Measurements from ENCODE around the gene SLC29A4. TPM values are rescaled to one million over a fixed set of nuclear protein-coding genes. Genes with fewer than 3 reads are reported as not detected.
A peak's percentile ranks its signal among the peaks of the same experiment; 100 is the strongest.
"Not testable (repeated sequence)": the region's sequence is repeated elsewhere in the genome, so short reads cannot be mapped to it uniquely, and the experiment has no call there.

Gene SLC29A4, protein sequence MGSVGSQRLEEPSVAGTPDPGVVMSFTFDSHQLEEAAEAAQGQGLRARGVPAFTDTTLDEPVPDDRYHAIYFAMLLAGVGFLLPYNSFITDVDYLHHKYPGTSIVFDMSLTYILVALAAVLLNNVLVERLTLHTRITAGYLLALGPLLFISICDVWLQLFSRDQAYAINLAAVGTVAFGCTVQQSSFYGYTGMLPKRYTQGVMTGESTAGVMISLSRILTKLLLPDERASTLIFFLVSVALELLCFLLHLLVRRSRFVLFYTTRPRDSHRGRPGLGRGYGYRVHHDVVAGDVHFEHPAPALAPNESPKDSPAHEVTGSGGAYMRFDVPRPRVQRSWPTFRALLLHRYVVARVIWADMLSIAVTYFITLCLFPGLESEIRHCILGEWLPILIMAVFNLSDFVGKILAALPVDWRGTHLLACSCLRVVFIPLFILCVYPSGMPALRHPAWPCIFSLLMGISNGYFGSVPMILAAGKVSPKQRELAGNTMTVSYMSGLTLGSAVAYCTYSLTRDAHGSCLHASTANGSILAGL
- total RNA-seq (2014; rRNA removed; shearing (Covaris generic)) = 0.78 and 1.4 TPM in 2 replicates

DNA sequence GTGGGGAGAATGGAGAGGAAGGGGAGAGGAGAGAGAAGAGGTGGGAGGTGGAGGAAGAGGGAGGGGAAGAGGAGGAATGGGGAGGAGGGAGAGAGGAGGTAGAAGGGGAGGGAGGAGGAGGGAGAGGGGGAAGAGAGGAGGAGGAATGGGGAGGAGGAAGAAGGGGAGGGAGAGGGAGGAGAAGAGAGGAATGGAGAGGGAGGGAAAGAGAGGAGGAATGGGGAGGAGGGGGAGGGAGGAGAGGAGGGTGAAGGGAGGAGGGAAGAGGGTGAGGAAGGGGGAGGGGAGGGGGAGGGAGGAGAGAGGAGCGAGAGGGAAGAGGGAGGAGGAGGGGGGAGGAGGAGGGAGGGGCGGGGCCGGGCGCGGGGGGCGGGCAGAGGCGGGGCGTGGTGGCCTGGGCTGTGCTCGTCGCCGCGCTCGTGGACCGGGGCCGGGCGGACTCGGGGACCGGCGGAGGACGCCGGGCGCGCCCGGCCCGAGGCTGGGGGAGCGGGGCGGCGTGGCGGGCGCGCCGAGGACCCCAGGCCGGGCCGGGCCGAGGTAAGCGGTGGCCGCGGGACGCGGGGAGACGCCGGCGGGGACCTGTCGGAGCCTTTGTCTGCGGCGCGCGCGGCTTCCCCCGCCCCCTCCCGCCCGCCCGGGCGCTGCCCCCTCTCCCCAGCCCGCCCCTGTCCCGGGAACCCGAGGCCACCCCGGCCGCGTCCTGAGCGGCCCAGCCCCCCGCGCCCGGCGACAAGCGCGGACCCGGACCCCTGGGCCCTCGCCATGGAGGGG lies at the start of gene SLC29A4:
TSS of gene SLC29A4 (plus strand) at position 401 of the 774 bp plus-strand sequence. CDS start 4,874 bp downstream, outside the sequence.
- peak; percentile 39 for DNase-seq (ENCODE audit: low read depth)

DNA sequence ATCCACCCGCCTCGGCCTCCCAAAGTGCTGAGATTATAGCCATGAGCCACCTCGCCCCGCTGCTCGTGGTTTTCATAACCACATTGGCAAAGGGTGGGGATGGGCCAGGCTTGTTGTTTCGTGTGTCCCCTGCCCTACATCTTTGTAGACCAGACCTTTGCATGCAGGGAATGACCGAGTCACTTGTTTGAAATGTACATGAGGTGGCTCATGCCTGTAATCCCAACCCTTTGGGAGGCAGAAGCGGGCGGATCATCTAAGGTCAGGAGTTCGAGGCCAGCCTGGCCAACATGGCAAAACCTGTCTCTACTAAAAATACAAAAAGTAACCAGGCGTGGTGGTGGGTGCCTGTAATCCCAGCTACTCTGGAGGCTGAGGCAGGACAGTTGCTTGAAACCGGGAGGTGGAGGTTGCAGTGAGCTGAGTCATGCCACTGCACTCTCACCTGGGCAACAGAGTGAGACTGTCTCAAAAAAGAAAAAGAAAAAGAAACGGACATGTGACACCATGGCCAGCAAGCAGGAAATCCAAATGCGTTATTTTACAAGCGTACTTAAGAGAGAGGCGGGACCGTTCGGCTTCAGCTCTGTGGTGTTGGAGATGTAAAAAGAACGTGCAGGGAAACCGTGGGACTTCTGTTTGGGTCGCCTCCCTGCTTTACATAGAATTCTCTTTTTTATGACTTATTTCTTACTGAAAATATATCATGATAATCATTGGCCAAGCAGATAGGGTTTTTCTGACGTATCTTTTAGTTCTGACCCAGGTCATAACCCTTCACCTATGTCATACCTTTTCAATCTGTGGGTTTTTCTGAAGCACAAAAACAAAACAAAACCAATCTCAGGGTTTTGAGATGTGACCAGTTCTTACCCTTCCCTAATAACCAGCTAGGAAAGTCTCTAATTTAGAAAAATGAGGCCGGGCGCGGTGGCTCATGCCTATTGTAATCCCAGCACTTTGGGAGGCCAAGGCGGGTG lies 47.6 kb upstream of the SLC29A4 start:
- DNase-seq (ENCODE audit: low read depth) = peak; percentile 19

DNA sequence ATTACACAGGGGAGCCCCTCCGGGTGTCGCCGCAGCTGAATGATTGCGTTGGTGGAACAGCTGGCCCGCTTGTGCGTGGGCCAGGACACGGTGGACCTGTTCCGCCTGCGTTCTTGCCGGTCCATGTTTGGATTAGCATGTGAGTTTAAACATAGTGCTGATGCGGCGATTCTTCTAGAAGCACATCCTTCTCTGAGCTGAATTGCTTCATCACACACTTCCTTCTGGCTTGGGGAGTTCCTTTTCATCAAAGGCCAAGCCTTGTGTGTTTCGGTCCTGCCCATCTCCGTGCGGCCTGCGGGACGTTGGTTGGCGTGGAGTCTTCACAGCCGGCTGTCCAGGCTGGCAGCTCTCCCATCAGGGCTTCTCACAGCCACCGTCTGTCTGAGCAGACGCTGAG lies 45.5 kb upstream of the SLC29A4 start:
- peak; percentile 44 for DNase-seq (ENCODE audit: low read depth)

DNA sequence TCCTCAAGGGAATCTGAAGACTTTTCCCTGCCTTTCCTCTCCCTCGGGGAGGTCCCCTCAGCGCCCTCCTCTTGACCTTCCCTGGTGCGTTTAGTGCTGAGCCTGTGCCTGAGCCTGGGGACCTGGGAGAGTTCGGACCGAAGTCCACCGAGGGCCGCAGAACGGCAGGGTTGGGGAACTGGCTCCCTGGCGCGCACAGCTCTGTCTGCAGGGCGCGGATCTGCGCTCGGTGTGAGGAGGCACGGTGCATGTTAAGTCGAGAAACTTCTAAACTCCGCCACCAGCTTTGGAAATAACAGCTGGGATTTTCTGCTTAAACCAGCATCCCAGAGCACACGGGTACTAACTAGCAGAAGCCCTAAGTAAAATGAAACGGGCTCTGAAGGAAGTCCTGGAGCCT lies 44.2 kb upstream of the SLC29A4 start:
- no peak for DNase-seq (ENCODE audit: low read depth)

DNA sequence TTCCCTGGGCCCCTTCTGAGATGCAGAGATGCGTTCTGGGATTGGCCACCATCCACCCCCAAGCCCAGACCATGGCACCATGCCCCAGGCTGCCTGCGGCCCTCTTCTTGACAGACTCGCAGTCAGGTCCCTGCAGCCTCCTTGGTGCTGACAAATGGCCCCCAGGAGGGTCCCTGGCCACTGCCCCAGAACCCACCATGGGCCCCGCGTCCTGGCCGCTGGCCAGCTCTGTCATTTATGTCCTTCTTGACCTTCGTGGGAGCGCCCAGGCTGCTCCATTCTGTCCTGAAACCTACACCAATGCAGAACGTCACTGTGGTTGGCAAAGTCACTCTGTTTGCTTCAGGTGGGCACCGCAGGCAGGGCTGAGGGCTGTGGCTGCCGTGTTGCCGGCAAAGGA lies 39.5 kb upstream of the SLC29A4 start:
- no peak for DNase-seq (ENCODE audit: low read depth)

DNA sequence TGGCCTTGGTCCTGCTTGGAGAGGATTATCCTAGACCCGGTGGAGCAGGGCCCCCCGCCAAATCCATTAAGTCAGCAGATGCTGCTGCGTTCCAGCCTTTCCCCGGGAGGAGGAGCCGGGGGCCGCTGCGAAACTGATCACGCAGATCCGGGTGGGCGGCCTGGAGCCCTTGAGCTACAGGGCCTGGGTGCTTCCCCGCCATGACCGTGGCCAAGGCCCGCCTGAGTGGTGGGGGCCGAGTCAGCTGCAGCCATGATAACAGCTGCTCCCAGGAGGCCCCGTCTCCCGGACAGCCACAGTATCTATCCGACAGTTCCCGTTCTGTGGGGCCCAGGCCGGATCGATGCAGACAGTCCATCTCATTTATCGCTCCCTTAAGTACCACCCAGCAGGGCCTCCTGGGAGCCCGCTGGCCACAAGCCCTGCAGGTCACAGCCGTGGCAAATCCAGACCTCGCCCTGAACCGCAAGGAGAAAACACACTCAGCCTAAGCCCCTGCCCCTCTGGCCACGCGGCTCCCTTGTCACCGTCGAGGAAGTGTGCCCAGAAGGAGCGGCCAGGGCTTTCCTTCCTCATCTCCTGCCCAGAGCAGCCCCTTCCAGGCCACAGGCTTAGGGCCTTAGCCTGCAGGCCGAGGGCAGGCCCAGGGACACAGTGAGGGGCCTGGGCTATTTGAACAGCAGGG lies 34.4 kb upstream of the SLC29A4 start:
- DNase-seq (ENCODE audit: low read depth) = no peak

DNA sequence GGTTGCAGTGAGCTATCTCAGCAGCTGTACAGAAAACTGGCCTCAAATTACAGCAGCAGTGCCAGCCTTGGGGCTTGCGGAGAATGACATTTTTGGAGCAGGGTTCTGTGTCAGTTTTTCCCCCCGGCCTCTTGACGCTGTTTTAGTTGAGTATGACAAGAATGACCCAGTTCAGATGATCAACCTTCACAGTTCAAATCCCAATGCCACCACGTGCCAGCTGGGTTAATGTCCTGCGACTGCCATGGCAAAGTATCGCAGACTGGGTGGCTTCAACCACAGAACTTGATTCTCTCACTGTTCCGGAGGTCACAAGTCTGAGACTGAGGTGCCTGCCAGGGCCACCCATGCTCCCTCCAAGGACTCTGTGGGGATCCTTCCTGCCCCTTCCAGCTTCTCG lies 32.0 kb upstream of the SLC29A4 start:
- DNase-seq (ENCODE audit: low read depth) = not testable (repeated sequence)

DNA sequence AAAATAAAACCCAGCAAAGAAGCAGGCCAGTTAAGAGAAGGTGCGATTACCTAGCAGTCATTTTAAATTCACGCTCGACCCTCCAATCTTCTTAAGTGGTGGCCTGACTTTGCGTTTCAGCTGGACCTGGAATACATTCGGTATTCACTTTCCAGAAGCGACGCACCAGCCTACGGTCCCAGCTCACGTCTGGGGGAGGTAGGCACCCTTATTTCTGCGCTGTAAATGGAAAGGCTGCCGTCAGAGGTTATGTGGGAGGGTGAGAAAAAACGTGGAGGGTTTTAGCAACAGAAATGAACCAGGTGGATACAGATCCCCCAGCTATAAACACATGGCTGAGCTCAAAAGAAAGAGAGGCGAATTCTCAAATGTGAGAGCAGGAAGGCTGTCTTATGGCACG lies 29.2 kb upstream of the SLC29A4 start:
- not testable (repeated sequence) for DNase-seq (ENCODE audit: low read depth)

DNA sequence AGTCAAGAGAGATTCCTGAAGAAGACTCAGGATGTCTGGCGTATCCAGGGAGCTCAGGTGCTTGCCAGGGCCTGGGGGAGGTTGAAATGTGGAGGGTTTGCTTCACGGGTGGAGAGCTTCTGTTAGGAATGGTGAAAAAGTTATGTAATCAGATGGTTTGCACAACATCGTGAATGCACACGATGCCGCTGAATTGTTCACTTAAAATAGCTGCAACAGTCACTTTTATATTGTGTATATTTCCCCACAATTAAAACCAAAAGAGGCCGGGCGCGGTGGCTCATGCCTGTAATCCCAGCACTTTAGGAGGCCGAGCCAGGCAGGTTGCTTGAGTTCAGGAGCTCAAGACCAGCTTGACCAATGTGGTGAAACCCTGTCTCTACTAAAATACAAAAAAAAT lies 28.4 kb upstream of the SLC29A4 start:
- not testable (repeated sequence) for DNase-seq (ENCODE audit: low read depth)

DNA sequence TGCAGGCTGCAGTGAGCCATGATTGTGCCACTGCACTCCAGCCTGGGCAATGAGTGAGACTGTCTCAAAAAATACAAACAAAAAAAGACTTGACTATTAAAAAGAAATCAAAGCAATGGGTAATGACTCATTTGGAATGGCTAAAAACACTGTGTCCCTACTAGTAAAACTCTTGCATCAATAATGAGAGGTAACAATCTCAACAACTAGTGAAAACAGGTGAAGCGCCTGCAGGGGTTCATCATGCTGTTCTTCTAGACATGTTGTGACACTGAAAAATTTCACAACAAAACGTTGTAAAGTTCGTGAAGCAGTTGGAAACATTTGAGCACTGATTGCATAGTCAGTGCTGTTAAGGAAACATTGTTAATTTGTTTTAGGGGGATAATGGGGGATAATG lies 26.9 kb upstream of the SLC29A4 start:
- no peak for DNase-seq (ENCODE audit: low read depth)

DNA sequence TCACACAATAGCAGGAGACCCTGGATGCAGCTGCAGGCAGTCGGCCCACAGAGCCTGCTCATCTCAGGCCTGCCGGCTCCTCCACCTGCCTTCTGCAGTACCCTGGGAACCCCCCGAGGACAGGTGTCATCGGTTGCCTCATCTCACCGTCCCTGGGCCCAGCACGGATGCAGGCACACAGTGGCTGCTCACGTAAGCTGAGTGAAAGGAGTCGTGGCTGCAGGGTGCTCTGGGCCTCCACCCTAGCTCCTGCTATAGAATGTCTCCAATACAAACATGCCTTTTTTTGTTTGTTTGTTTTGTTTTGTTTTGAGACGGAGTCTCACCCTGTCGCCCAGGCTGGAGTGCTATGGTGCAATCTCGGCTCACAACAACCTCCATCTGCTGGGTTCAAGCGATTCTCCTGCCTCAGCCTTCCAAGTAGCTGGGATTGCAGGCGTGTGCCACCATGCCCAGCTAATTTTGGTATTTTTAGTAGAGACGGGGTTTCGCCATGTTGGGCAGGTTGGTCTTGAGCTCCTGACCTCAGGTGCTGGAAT lies 22.1 kb upstream of the SLC29A4 start:
- DNase-seq (ENCODE audit: low read depth) = not testable (repeated sequence)

DNA sequence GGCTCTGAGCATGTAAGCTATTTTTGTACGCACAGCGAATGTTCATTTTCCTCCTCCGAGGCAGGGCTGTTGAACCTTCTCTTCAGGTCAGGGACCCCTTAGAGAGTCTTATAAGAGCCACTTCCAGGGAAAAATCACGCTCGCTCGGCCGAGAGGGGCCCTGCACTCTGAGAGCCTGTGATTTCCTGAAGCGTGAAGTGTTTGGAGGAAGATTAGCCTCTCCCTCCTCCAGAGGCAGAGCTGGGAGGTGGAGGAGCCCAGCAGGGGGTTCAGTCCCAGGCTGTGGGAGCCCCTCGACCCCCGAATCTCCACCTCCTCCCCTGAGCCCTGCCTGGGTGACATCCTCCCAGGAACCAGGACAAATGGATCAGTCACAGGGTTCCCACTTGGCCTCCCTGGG lies 19.7 kb upstream of the SLC29A4 start:
- DNase-seq (ENCODE audit: low read depth) = not testable (repeated sequence)

DNA sequence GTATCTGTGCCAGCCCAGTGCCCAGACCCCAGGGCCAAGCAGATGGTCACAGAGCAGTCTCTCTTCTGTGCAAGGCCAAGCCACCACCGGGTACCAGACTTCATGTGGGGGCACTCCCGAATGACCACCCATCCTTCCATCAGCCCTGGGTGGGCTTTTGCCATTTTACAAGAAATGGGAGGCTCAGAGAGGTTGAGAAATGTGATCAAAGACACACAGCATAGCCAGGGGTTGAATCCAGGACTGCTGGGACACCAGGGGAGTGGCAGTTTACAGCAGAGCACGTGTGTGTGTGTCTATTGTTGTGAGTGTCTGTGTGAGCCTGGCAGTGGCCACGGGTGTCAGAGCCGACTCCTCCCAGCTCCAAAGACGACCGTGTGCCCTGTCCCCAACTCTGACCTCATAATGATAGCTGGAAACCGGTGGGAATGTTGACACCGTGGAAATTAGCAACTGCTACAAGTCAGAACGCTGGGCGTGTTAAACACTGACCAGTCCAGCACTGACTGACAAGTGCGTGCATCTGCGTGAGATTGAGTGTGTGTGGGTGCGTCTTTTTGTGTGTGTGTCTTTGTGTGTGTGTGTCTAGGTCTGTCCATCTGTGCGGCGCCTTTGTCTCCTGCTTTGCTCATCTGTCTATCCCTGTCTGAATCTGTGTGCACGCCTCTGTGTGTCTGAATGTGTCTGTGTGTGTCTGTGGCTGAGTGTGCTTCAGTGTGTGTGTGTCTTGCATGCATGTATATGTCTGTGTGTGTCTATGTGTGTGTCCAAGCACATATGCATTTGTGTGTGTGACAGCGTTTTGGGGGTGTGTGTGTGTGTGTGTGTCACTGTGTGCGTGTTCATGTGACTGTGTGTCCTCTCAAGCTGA lies 17.2 kb upstream of the SLC29A4 start:
- DNase-seq (ENCODE audit: low read depth) = no peak

DNA sequence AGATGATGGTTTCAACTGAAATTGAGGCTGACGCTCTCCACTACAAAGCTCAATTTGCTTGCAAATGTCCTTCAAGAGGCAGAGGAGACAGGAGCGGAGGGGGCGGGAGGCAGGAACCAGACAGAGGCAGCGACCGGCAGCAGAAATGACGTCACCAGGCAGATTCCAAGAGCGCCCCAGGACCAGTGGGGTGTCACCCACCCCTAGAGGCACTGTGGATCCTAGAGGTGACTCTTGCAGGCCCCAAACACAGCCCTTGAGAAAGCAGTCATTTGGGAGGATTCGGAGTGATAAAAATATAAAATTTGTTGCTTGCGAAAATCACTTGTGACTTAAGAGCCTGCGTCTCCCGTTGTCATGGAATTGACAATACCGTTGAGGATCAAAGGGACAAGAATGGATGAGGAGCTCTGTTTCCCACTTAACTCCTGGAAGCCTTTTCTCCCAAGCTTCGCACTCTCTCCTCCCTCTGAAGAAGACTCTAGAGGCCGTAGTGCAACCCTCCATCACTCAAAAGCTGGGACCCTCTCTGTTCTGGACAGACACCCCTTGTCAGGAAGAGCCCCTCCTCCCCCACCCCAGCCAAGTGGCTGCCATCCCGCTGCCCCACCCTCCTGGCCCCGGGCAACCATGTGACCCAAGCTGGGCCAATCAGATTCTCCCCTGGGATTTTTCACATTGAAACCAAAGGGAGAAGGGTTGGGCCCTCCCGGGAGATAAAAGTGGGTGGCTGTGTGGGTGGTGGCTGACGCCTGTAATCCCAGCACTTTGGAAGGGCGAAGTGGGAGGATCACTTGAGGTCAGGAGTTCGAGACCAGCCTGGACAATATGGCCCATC lies 16.3 kb upstream of the SLC29A4 start:
- DNase-seq (ENCODE audit: low read depth) = peak; percentile 25

DNA sequence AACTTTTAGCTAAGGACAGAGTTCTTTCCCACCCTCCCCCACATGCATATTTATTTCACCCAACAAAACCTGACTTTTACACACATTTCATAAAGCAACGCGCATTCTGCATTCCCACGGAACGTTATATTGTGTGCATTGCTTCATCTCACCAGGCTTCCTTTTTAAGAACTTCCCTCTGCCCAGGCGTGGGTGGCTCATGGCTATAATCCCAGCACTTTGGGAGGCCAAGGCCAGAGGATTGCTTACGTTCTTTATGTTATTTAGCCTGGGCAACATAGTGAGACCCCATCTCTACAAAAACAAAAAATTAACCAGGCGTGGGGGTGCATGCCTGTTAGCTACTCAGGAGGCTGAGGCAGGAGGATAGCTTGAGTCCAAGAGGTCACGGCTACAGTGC lies 14.9 kb upstream of the SLC29A4 start:
- DNase-seq (ENCODE audit: low read depth) = not testable (repeated sequence)

DNA sequence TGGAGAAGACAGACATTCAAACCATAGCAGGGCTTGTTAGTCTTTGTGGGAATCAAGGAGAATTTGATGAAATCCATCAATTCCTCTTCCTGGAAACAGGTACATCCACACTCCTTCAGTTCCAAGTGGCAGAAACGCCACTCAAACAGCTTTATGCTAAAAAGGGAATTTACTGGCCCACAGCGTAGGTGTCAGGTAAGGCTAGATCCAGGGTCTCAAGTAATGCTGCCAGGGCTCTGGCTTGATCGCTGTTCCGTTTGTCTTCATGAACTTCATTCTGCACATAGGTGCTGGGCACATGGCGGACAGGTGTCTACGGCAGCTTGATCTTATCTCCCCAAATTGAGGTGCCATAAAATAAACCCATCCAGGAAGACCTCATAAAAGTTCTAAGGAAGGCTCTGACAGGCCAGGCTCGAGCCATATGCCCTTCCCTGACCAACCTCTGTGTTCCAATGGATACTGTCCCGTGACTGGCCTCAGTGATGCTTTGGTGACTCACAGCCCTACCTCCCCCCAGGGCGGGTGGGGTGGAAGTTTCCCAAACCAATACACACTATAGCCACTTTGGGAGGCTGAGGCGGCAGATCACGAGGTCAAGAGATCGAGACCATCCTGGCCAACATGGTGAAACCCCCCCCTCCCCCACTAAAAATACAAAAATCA lies 12.6 kb upstream of the SLC29A4 start:
- DNase-seq (ENCODE audit: low read depth) = peak; percentile 67

DNA sequence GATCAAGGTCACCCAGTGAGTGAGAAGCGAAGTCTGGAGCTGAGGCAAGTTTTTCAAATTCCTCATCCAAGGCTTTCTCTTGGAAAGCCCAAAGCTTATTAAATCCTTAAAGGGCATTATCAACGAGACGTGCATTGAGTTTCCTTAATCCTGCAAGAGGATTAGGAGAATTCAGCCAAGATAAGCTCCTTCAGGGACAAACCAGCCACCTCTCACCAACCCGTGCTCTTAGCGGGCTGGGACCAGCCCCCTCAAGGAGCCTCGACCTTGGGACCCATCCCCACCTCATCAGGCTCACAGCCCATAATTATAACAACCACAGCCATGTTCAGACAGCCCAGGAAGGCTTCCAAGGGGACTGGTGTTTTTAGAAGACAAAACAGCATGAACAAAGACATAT lies 12.0 kb upstream of the SLC29A4 start:
- DNase-seq (ENCODE audit: low read depth) = no peak

DNA sequence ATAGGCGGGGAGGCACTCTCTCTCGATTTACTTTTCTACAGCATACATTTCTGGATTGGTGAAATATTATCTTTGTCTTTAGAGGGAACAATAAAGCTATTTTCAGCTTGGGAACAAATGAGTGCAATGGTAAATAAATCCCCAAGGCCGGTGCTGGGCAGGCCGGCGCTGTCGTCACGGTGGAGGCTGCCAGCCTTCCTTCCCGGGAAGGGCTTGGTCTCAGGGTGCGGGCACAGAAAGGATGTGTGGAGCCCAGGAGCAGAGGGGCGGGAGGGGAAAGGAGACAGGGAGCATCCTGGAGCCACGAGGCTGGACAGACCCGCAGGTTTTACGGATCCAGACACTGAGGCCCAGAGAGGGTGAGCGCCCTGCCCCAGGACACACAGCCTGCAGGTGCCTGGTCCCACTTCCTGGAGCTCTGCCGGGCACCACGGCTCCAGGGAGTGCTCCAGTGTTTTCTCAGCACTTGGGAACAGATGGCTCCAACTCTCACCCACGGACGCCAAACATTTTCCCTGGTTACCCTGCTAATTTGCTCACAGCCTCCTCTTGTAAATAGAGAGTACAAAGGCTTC lies 8.8 kb upstream of the SLC29A4 start:
- DNase-seq (ENCODE audit: low read depth) = not testable (repeated sequence)
